GM23248 (cell line): ENCODE data around the gene SMIM14.

Source experiments
- EZH2 ChIP-seq: fragments of 200-600 bp; sonication (generic); IDR thresholded peaks from 2 replicates; pipeline ENCODE4 v1.6.1; 2018; ENCODE audit warnings: antibody characterized with exemption, mild to moderate bottlenecking; ENCODE audit not compliant: insufficient read depth, poor library complexity, severe bottlenecking
- EZH2phosphoT487 ChIP-seq: fragments of 200-600 bp; sonication (generic); IDR thresholded peaks from 2 replicates; pipeline ENCODE4 v1.6.1; 2018; ENCODE audit warnings: antibody characterized with exemption, moderate library complexity, mild to moderate bottlenecking, low read depth; ENCODE audit not compliant: insufficient read depth

GRCh38 chr4:39637221-39637585 lies 1.5 kb downstream of the SMIM14 start:
- TF ChIP-seq EZH2 = no peak
- no peak for TF ChIP-seq EZH2phosphoT487
